Activated naive CD8-positive, alpha-beta T cell treated with anti-CD3 and anti-CD28 coated beads, Interleukin-2, amount 10 ng/mL, durations not matched to agents 7 days and 5 days (primary cell): ENCODE measurements around the gene SAPCD2. TPM values are rescaled to one million over a fixed set of nuclear protein-coding genes. Genes with fewer than 3 reads are reported as not detected.

Experiments
- ATAC-seq: fragments of 150-1000 bp; cut with Tn5 transposase; one replicate; pipeline ENCODE4 v1.10.0; 2021; ENCODE audit warnings: low read depth, moderate library complexity
- POLR2A ChIA-PET: fragments of 350-600 bp; sonication (Branson Sonifier 250); formaldehyde crosslinking; loops from one replicate; lab custom pipeline; 2021; ENCODE audit warnings: antibody characterized with exemption; lab: Charles Lee
- DNase-seq: peaks from one replicate; pipeline ENCODE4 v3.0.0; 2021
- H3K27ac Mint-ChIP-seq: one replicate; pipeline ENCODE4 v1.8.0; 2022; ENCODE audit warnings: mild to moderate bottlenecking, mixed read lengths
- H3K27me3 Mint-ChIP-seq: one replicate; pipeline ENCODE4 v1.8.0; 2022; ENCODE audit warnings: mild to moderate bottlenecking, moderate library complexity, mixed read lengths
- H3K36me3 Mint-ChIP-seq: one replicate; pipeline ENCODE4 v1.8.0; 2021; ENCODE audit warnings: mild to moderate bottlenecking, mixed read lengths
- H3K4me1 Mint-ChIP-seq: one replicate; pipeline ENCODE4 v1.8.0; 2021; ENCODE audit warnings: mixed read lengths
- H3K4me3 Mint-ChIP-seq: one replicate; pipeline ENCODE4 v1.8.0; 2022; ENCODE audit warnings: mild to moderate bottlenecking, moderate library complexity, mixed read lengths
- H3K9me3 Mint-ChIP-seq: one replicate; pipeline ENCODE4 v1.8.0; 2021; ENCODE audit warnings: mixed read lengths
- total RNA-seq, 2 experiments: library from RNA; stranded (reverse); gene quantifications; one replicate each; pipeline ENCODE4 v1.2.3, GENCODE V29; 2021

The SAPCD2 gene
- total RNA-seq, 2 experiments from 2014 or later, result 26.4 to 30.0 TPM

- DNase-seq, result no peak
- Mint-ChIP-seq H3K9me3 (no peaks in the 10 kb centered on the region), H3K27ac (no peak within 1 kb of the TSS), H3K27me3 (peaks cover 2% of the 10 kb centered on the region), H3K4me3 (peak within 1 kb of the TSS; percentile 39), H3K4me1 (peaks cover 30% of the 10 kb centered on the region), H3K36me3 (no peaks in the 10 kb centered on the region)
- POLR2A ChIA-PET, result interaction anchor here (0.6 to 1.1 kb wide), 4 partner anchors 38 to 304 kb away, joined by 3 to 7 read pairs (median 4); partner anchors contain the start of genes PAXX and SAPCD2
- no peak for ATAC-seq
These were observed 38.3 kb downstream of the SAPCD2 start, which contains the start of gene FUT7 for GRCh38 chr9:137031904-137032640. Gene FUT7, minus strand, starts transcription at chr9:137032088. Its CDS starts 97 bp downstream, at chr9:137031991.

- H3K4me1 Mint-ChIP-seq, result peaks cover 33% of the 10 kb centered on the region
- peak overlapping the region; percentile 65 for H3K27ac Mint-ChIP-seq
- no peak for ATAC-seq
- POLR2A ChIA-PET, result interaction anchor here (1.1 to 1.7 kb wide), 2 partner anchors 99 to 302 kb away, joined by 3 to 5 read pairs; no protein-coding TSS in a partner anchor
- H3K4me3 Mint-ChIP-seq, result peak overlapping the region; percentile 48
- DNase-seq, result peak; percentile 54
- H3K27me3 Mint-ChIP-seq, result peaks cover 2% of the 10 kb centered on the region
- no peaks in the 10 kb centered on the region for H3K36me3 Mint-ChIP-seq
- no peaks in the 10 kb centered on the region for H3K9me3 Mint-ChIP-seq
These were observed 39.5 kb downstream of the SAPCD2 start for GRCh38 chr9:137030538-137031527.

- Mint-ChIP-seq H3K36me3 (no peaks in the 10 kb centered on the region), H3K27me3 (peaks cover 2% of the 10 kb centered on the region), H3K4me1 (peaks cover 31% of the 10 kb centered on the region), H3K27ac (peak overlapping the region; percentile 65), H3K4me3 (peak overlapping the region; percentile 74), H3K9me3 (no peaks in the 10 kb centered on the region)
- POLR2A ChIA-PET, result interaction anchor here (1.3 to 2.4 kb wide), 4 partner anchors 40 to 211 kb away, joined by 3 to 6 read pairs (median 4); partner anchors contain the start of genes MAN1B1, SAPCD2 and TUBB4B
- no peak for DNase-seq
- ATAC-seq, result no peak
These were observed 40.4 kb downstream of the SAPCD2 start for GRCh38 chr9:137030006-137030405.

GRCh38 chr9:137029058-137029936 lies 41.1 kb downstream of the SAPCD2 start:
- Mint-ChIP-seq H3K27me3 (peaks cover 2% of the 10 kb centered on the region), H3K36me3 (no peaks in the 10 kb centered on the region), H3K27ac (peak overlapping the region; percentile 82), H3K9me3 (no peaks in the 10 kb centered on the region), H3K4me1 (peaks cover 30% of the 10 kb centered on the region), H3K4me3 (peak overlapping the region; percentile 74)
- DNase-seq (peak; percentile 84), ATAC-seq (peak; percentile 37)
- POLR2A ChIA-PET, result interaction anchor here (0.6 to 2.4 kb wide), 9 partner anchors 9 to 211 kb away, joined by 3 to 8 read pairs (median 3); partner anchors contain the start of genes MAN1B1, SAPCD2 and TUBB4B

GRCh38 chr9:137028263-137029057 lies 41.9 kb downstream of the SAPCD2 start:
- Mint-ChIP-seq H3K4me1 (peaks cover 29% of the 10 kb centered on the region), H3K27ac (peak overlapping the region; percentile 58)

GRCh38 chr9:137027369-137028262 lies 42.7 kb downstream of the SAPCD2 start, which contains the start of gene ABCA2:
Gene ABCA2, minus strand, starts transcription at chr9:137028237. Its CDS starts 97 bp downstream, at chr9:137028140.
- Mint-ChIP-seq H3K4me1 (peaks cover 27% of the 10 kb centered on the region), H3K27ac (peak within 1 kb of the TSS; percentile 58), H3K27me3 (peaks cover 2% of the 10 kb centered on the region), H3K4me3 (peak within 1 kb of the TSS; percentile 82), H3K9me3 (no peaks in the 10 kb centered on the region), H3K36me3 (no peaks in the 10 kb centered on the region)
- POLR2A ChIA-PET, result interaction anchor here (0.6 to 2.4 kb wide), 9 partner anchors 8 to 79 kb away, joined by 3 to 9 read pairs (median 5); partner anchors contain the start of genes PAXX and SAPCD2
- ATAC-seq (no peak), DNase-seq (no peak)

More at GRCh38 chr9:137028263-137029057, 41.9 kb downstream of the SAPCD2 start:
- no peaks in the 10 kb centered on the region for H3K36me3 Mint-ChIP-seq
- peak overlapping the region; percentile 74 for H3K4me3 Mint-ChIP-seq
- POLR2A ChIA-PET, result interaction anchor here (0.6 to 2.4 kb wide), 8 partner anchors 10 to 212 kb away, joined by 3 to 8 read pairs (median 4); partner anchors contain the start of genes MAN1B1, SAPCD2 and TUBB4B
- H3K9me3 Mint-ChIP-seq, result no peaks in the 10 kb centered on the region
- DNase-seq, result peak; percentile 88
- H3K27me3 Mint-ChIP-seq, result peaks cover 2% of the 10 kb centered on the region
- peak; percentile 63 for ATAC-seq

GRCh38 chr9:137026828-137027227 lies 43.5 kb downstream of the SAPCD2 start:
- peaks cover 25% of the 10 kb centered on the region for H3K4me1 Mint-ChIP-seq
- ATAC-seq, result no peak
- DNase-seq, result no peak
- no peaks in the 10 kb centered on the region for H3K36me3 Mint-ChIP-seq
- POLR2A ChIA-PET, result interaction anchor here (0.7 to 1.9 kb wide), 9 partner anchors 8 to 79 kb away, joined by 3 to 9 read pairs (median 4); partner anchors contain the start of genes CLIC3 and PAXX
- H3K27ac Mint-ChIP-seq, result peak overlapping the region; percentile 21
- H3K9me3 Mint-ChIP-seq, result no peaks in the 10 kb centered on the region
- peaks cover 2% of the 10 kb centered on the region for H3K27me3 Mint-ChIP-seq
- H3K4me3 Mint-ChIP-seq, result peak overlapping the region; percentile 82

- ATAC-seq (no peak), DNase-seq (no peak)
- POLR2A ChIA-PET, result interaction anchor here (0.7 to 1.9 kb wide), 6 partner anchors 9 to 78 kb away, joined by 3 to 9 read pairs (median 4); partner anchors contain the start of genes CLIC3 and PAXX
- Mint-ChIP-seq H3K36me3 (no peaks in the 10 kb centered on the region), H3K9me3 (no peaks in the 10 kb centered on the region), H3K27me3 (peaks cover 2% of the 10 kb centered on the region), H3K4me1 (peaks cover 23% of the 10 kb centered on the region), H3K4me3 (no peak overlapping the region), H3K27ac (peak overlapping the region; percentile 21)
These were observed 44.0 kb downstream of the SAPCD2 start for GRCh38 chr9:137026384-137026783.

- POLR2A ChIA-PET, result interaction anchor here (1.3 to 1.9 kb wide), 2 partner anchors 29 to 33 kb away, joined by 3 to 9 read pairs; partner anchors contain the start of genes CLIC3 and PAXX
- DNase-seq, result no peak
- Mint-ChIP-seq H3K9me3 (no peaks in the 10 kb centered on the region), H3K27ac (no peak overlapping the region), H3K4me1 (peaks cover 19% of the 10 kb centered on the region), H3K36me3 (no peaks in the 10 kb centered on the region), H3K27me3 (peaks cover 2% of the 10 kb centered on the region), H3K4me3 (no peak overlapping the region)
- ATAC-seq, result no peak
These were observed 44.8 kb downstream of the SAPCD2 start for GRCh38 chr9:137025517-137025966.

GRCh38 chr9:137023583-137023991 lies 46.8 kb downstream of the SAPCD2 start:
- DNase-seq, result no peak
- Mint-ChIP-seq H3K27me3 (peaks cover 2% of the 10 kb centered on the region), H3K9me3 (no peaks in the 10 kb centered on the region), H3K36me3 (no peaks in the 10 kb centered on the region), H3K4me3 (no peak overlapping the region), H3K27ac (no peak overlapping the region), H3K4me1 (peaks cover 8% of the 10 kb centered on the region)
- ATAC-seq, result no peak
- POLR2A ChIA-PET, result no interaction called here
